LoVo (cell line): Measurements from ENCODE around the gene SLC22A31.

ENCODE experiments used
- DNase-seq: peaks from one replicate; pipeline ENCODE4 v3.0.0-alpha.2; 2016; ENCODE audit warnings: low spot score

Gene SLC22A31

GRCh38 chr16:89164847-89165680, 35.3 kb downstream of the SLC22A31 start:
- no peak for DNase-seq

GRCh38 chr16:89164436-89164835, 35.9 kb downstream of the SLC22A31 start:
- no peak for DNase-seq

- DNase-seq = no peak
Observed at GRCh38 chr16:89163297-89163696, 37.0 kb downstream of the SLC22A31 start.

- no peak for DNase-seq
Observed at GRCh38 chr16:89161763-89162713, 38.3 kb downstream of the SLC22A31 start.

GRCh38 chr16:89160977-89161701, 39.2 kb downstream of the SLC22A31 start:
- no peak for DNase-seq

GRCh38 chr16:89159850-89160354, 40.4 kb downstream of the SLC22A31 start:
- no peak for DNase-seq

GRCh38 chr16:89159066-89159849, 41.1 kb downstream of the SLC22A31 start:
- DNase-seq = no peak

GRCh38 chr16:89157778-89158177, 42.6 kb downstream of the SLC22A31 start:
- DNase-seq = no peak

- no peak for DNase-seq
Observed at GRCh38 chr16:89156740-89157645, 43.3 kb downstream of the SLC22A31 start.

- DNase-seq = no peak
Observed at GRCh38 chr16:89155851-89156739, 44.2 kb downstream of the SLC22A31 start.

- no peak for DNase-seq
Observed at GRCh38 chr16:89155184-89155679, 45.1 kb downstream of the SLC22A31 start.

GRCh38 chr16:89154390-89155183, 45.8 kb downstream of the SLC22A31 start:
- DNase-seq = no peak

- DNase-seq = no peak
Observed at GRCh38 chr16:89153848-89154271, 46.5 kb downstream of the SLC22A31 start.

GRCh38 chr16:89152831-89153700, 47.3 kb downstream of the SLC22A31 start:
- DNase-seq = no peak

GRCh38 chr16:89150981-89151380, 49.4 kb downstream of the SLC22A31 start:
- no peak for DNase-seq

- no peak for DNase-seq
Observed at GRCh38 chr16:89150090-89150835, 50.1 kb downstream of the SLC22A31 start.
